SK-N-SH (cell line): ENCODE data around the gene POLE3. TPM values are rescaled to one million over a fixed set of nuclear protein-coding genes. Genes with fewer than 3 reads are reported as not detected.

ENCODE experiments used
- CTCF ChIA-PET: fragments of 300-600, 350-600 bp; formaldehyde crosslinking; extraction: SDS; loops from one replicate; lab custom pipeline; 2021; lab: Yijun Ruan, JAX
- POLR2A ChIA-PET: fragments of 350-600 bp; sonication (Branson Sonifier 250); formaldehyde crosslinking; extraction: SDS; loops from one replicate; lab custom pipeline; 2020; ENCODE audit warnings: antibody characterized with exemption, inconsistent platforms; lab: Yijun Ruan, JAX
- DNase-seq: peaks from one replicate; pipeline ENCODE4 v3.0.0; 2012
- H2AFZ ChIP-seq: fragments of 200-600 bp; sonication (generic); 2 replicates; pipeline ENCODE4 v1.8.1; 2016; ENCODE audit warnings: antibody characterized with exemption, mild to moderate bottlenecking, low read depth
- H3F3A ChIP-seq: fragments of 200-600 bp; sonication (generic); replicated peaks from 2 replicates; pipeline ENCODE3; 2016; ENCODE audit warnings: antibody characterized with exemption, mild to moderate bottlenecking; ENCODE audit not compliant: insufficient read depth
- H3K27ac ChIP-seq, 2 experiments: fragments of 200-500 bp in 1 of 2; fragments of 200-600 bp in 1 of 2; sonication (Bioruptor generic) in 1 of 2; sonication (generic), shearing (Covaris generic) in 1 of 2; 2 replicates each; pipeline versions ENCODE4 v1.5.1 to v1.6.1; 2014 to 2016; ENCODE audit warnings: low read depth in 2 of 2, inconsistent platforms in 1 of 2, low read length in 1 of 2, mild to moderate bottlenecking in 1 of 2, mixed read lengths in 1 of 2
- H3K27me3 ChIP-seq: fragments of 200-600 bp; sonication (generic), shearing (Covaris generic); 2 replicates; pipeline ENCODE4 v1.6.1; 2016; ENCODE audit warnings: mixed run types; ENCODE audit not compliant: insufficient read depth
- H3K36me3 ChIP-seq, 2 experiments: fragments of 200-500 bp in 1 of 2; fragments of 200-600 bp in 1 of 2; sonication (Bioruptor generic) in 1 of 2; sonication (generic) in 1 of 2; replicated peaks in 1 of 2; 2 replicates each; pipeline versions ENCODE3 to v1.5.1; 2014 to 2016; ENCODE audit warnings: low read length in 1 of 2, mild to moderate bottlenecking in 1 of 2; ENCODE audit not compliant: insufficient read depth in 2 of 2, control insufficient read depth in 1 of 2
- H3K4me1 ChIP-seq, 2 experiments: fragments of 200-500 bp in 1 of 2; fragments of 200-600 bp in 1 of 2; sonication (Bioruptor generic) in 1 of 2; sonication (generic), shearing (Covaris generic) in 1 of 2; 2 replicates each; pipeline versions ENCODE4 v1.5.1 to v1.6.1; 2014 to 2016; ENCODE audit warnings: low read depth in 1 of 2, low read length in 1 of 2, mixed run types in 1 of 2; ENCODE audit not compliant: insufficient read depth in 2 of 2, control insufficient read depth in 1 of 2
- H3K4me2 ChIP-seq: fragments of 200-600 bp; sonication (generic), shearing (Covaris generic); 2 replicates; pipeline ENCODE4 v1.6.1; 2017; ENCODE audit warnings: mixed run types
- H3K4me3 ChIP-seq, 2 experiments: fragments of 200-500 bp in 1 of 2; fragments of 200-600 bp in 1 of 2; sonication (Bioruptor generic) in 1 of 2; sonication (generic), shearing (Covaris generic) in 1 of 2; 2 replicates each; pipeline versions ENCODE4 v1.5.1 to v1.8.1; 2014 to 2016; ENCODE audit warnings: low read depth in 2 of 2, inconsistent platforms in 1 of 2, low read length in 1 of 2, mild to moderate bottlenecking in 1 of 2, mixed read lengths in 1 of 2, moderate library complexity in 1 of 2
- H3K79me2 ChIP-seq: fragments of 200-600 bp; sonication (generic); 2 replicates; pipeline ENCODE4 v1.8.1; 2017; ENCODE audit warnings: mild to moderate bottlenecking; ENCODE audit not compliant: insufficient read depth
- H3K9ac ChIP-seq: fragments of 200-600 bp; sonication (generic); 2 replicates; pipeline ENCODE4 v1.6.1; 2017; ENCODE audit warnings: mixed run types
- H3K9me2 ChIP-seq: fragments of 200-600 bp; sonication (generic); 2 replicates; pipeline ENCODE4 v1.6.1; 2017; ENCODE audit warnings: mixed run types
- H3K9me3 ChIP-seq: fragments of 200-600 bp; sonication (generic); 2 replicates; pipeline ENCODE4 v1.6.1; 2017; ENCODE audit warnings: mixed run types, mild to moderate bottlenecking, moderate library complexity
- H4K20me1 ChIP-seq: fragments of 200-600 bp; sonication (generic); 2 replicates; pipeline ENCODE4 v1.6.1; 2017; ENCODE audit warnings: mild to moderate bottlenecking, mixed run types; ENCODE audit not compliant: insufficient read depth
- FOXM1 ChIP-seq: IDR thresholded peaks from 2 replicates; pipeline ENCODE4 v1.4.0; 2012; ENCODE audit warnings: low read depth, mild to moderate bottlenecking
- NFIC ChIP-seq: IDR thresholded peaks from 2 replicates; pipeline ENCODE4 v1.4.0; 2012; ENCODE audit warnings: borderline replicate concordance
- POLR2AphosphoS5 ChIP-seq: IDR thresholded peaks from 2 replicates; pipeline ENCODE4 v1.6.1; 2012; ENCODE audit warnings: low read depth, low read length
- SIN3A ChIP-seq: IDR thresholded peaks from 2 replicates; pipeline ENCODE4 v1.6.1; 2012; ENCODE audit warnings: low read depth, mild to moderate bottlenecking, low read length, moderate library complexity, borderline replicate concordance
- WGBS: methylation state at CpG from one replicate; pipeline ENCODE4 v1.1.6; 2017; ENCODE audit warnings: low lambda C conversion rate; 5-methylcytosine and 5-hydroxymethylcytosine counted together
- polyA plus RNA-seq, 3 experiments: library from polyadenylated mRNA; depleted of rRNA; stranded (reverse); fragments of >200 nt; gene quantifications; 2 replicates each; pipeline ENCODE4 v1.2.3, GENCODE V29; 2012

POLE3 gene
- polyA plus RNA-seq, 1 of the 3 experiments (the other 2 are of a cell fraction): 40.1 TPM

DNA sequence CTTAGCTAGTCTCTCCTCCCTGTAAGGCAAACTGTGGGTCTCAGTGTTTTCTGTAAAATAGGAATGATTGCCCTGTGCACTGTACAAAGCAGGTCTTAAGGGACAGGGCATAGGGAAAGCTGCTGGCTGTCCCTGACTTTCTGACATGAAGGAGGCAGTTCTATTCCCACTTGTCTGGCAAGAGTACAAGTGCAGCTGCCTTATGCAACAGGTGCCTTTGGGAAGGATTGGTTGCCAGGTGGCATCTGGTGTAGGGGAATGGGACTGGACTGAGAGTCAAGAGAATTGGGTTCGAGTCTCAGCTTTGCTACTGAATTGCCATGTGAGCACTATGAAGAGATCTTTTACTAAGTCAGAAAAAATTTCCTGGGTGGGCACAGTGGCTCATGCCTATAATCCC lies 51.1 kb downstream of the POLE3 start:
- H3K4me2 ChIP-seq: no peak overlapping the region
- POLR2A ChIA-PET: no interaction called here
- peaks cover 3% of the 10 kb centered on the region; the same call in 1 of the 2 replicates for H3K27me3 ChIP-seq
- H2AFZ ChIP-seq: no peak overlapping the region
- peaks cover 0 to 8% of the 10 kb centered on the region in 2 experiments; a peak in 1 of 4 replicates for H3K4me1 ChIP-seq
- H3K79me2 ChIP-seq: no peaks in the 10 kb centered on the region
- no peak for TF ChIP-seq POLR2AphosphoS5
- TF ChIP-seq FOXM1: no peak
- no peak for TF ChIP-seq NFIC
- no peak for TF ChIP-seq SIN3A
- H4K20me1 ChIP-seq: no peaks in the 10 kb centered on the region
- no peak for DNase-seq
- no peak overlapping the region for H3K9ac ChIP-seq
- no peak overlapping the region for H3K27ac ChIP-seq
- peaks cover 10% of the 10 kb centered on the region for H3F3A ChIP-seq
- H3K36me3 ChIP-seq: no peaks in the 10 kb centered on the region
- H3K9me2 ChIP-seq: no peaks in the 10 kb centered on the region
- CTCF ChIA-PET: interaction anchor here (0.7 to 1.4 kb wide), 2 partner anchors 22 to 49 kb away, joined by 3 read pairs; no protein-coding TSS in a partner anchor
- WGBS: 33% methylated on average over 1 of the region's 1 CpG
- H3K9me3 ChIP-seq: no peaks in the 10 kb centered on the region
- H3K4me3 ChIP-seq: no peak overlapping the region

Other genes starting within 250 kb of the POLE3 start
- gene FKBP15, start 189.4 kb downstream of the POLE3 start, polyA plus RNA-seq (2012; rRNA removed): 13.9 and 17.6 TPM in 2 replicates
- gene SLC31A1, start 189.1 kb downstream of the POLE3 start, polyA plus RNA-seq (2012; rRNA removed): 7.7 and 11.2 TPM in 2 replicates
- 29.6 and 31.0 TPM in 2 replicates for gene CDC26, start 135.1 kb downstream of the POLE3 start, polyA plus RNA-seq (2012; rRNA removed)
- 22.5 and 23.2 TPM in 2 replicates for gene PRPF4, start 135.0 kb downstream of the POLE3 start, polyA plus RNA-seq (2012; rRNA removed)
- gene RNF183, start 107.3 kb downstream of the POLE3 start, polyA plus RNA-seq (2012; rRNA removed): not detected in 2 replicates
- gene WDR31, start 70.4 kb downstream of the POLE3 start, polyA plus RNA-seq (2012; rRNA removed): 0.74 and 1.3 TPM in 2 replicates
- 0.03 TPM in 1 of 2 replicates, not detected in the other for gene BSPRY, start 61.1 kb downstream of the POLE3 start, polyA plus RNA-seq (2012; rRNA removed)
- 17.1 and 20.4 TPM in 2 replicates for gene HDHD3, start 33.7 kb downstream of the POLE3 start, polyA plus RNA-seq (2012; rRNA removed)
- gene ALAD, start 9.4 kb downstream of the POLE3 start, polyA plus RNA-seq (2012; rRNA removed): 10.7 and 11.8 TPM in 2 replicates
- 0.47 and 0.58 TPM in 2 replicates for gene C9orf43, start 72 bp upstream of the POLE3 start, polyA plus RNA-seq (2012; rRNA removed)
- 50.6 and 60.7 TPM in 2 replicates for gene RGS3, start 53.1 kb upstream of the POLE3 start, polyA plus RNA-seq (2012; rRNA removed)